Hematopoietic multipotent progenitor cell treated with erythropoietin and hydrocortisone succinate and interleukin-3 and kit ligand, for 15 days (in vitro differentiated cells): ENCODE measurements around the gene KNTC1.
"Not testable (repeated sequence)": the region's sequence is repeated elsewhere in the genome, so short reads cannot be mapped to it uniquely, and the experiment has no call there.

ENCODE experiments used
- DNase-seq: peaks from one replicate; pipeline ENCODE4 v3.0.0-alpha.2; 2015; ENCODE audit warnings: low spot score

KNTC1 gene

GRCh38 chr12:122653291-122653690 lies 126.2 kb downstream of the KNTC1 start:
- DNase-seq = not testable (repeated sequence)

- DNase-seq = no peak
These were observed 129.2 kb downstream of the KNTC1 start for GRCh38 chr12:122656298-122656697.

GRCh38 chr12:122659579-122659978 lies 132.5 kb downstream of the KNTC1 start:
- no peak for DNase-seq

- DNase-seq = no peak
These were observed 134.2 kb downstream of the KNTC1 start for GRCh38 chr12:122661246-122661645.

- no peak for DNase-seq
These were observed 134.9 kb downstream of the KNTC1 start for GRCh38 chr12:122661938-122662337.

- DNase-seq = no peak
These were observed 138.3 kb downstream of the KNTC1 start for GRCh38 chr12:122665349-122665748.

- DNase-seq = no peak
These were observed 138.7 kb downstream of the KNTC1 start for GRCh38 chr12:122665759-122666158.

- DNase-seq = no peak
These were observed 141.2 kb downstream of the KNTC1 start for GRCh38 chr12:122668268-122668667.

GRCh38 chr12:122669397-122670070 lies 142.5 kb downstream of the KNTC1 start:
- no peak for DNase-seq

GRCh38 chr12:122672515-122672914 lies 145.5 kb downstream of the KNTC1 start:
- no peak for DNase-seq
